Measurements from ENCODE around the gene CEMIP.

DNA sequence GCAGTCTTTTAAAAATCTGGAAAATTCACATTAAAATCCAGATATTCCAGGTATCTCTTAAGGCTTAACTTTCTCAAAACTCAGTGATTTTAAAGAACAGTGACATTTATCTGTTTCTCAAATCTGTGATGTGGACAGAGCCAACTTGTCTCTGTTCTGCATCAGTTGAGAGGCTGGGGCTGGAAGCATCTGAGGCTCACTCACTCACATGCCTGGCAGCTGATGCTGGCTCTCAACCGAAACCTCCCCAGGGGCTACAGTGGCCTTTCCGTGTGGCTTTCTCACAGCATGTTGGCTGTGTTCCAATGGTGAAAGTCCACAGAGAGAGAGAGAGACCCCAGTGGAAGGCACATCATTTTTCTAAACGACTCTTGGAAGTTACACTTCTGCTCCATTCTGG lies 53.5 kb downstream of the CEMIP start:
- no peak for TF ChIP-seq POLR2A (IDR thresholded peaks at IDR 0.05; ENCODE audit: borderline replicate concordance, extremely low read depth, insufficient read depth, insufficient read length)
- TF ChIP-seq, protein P1, sequence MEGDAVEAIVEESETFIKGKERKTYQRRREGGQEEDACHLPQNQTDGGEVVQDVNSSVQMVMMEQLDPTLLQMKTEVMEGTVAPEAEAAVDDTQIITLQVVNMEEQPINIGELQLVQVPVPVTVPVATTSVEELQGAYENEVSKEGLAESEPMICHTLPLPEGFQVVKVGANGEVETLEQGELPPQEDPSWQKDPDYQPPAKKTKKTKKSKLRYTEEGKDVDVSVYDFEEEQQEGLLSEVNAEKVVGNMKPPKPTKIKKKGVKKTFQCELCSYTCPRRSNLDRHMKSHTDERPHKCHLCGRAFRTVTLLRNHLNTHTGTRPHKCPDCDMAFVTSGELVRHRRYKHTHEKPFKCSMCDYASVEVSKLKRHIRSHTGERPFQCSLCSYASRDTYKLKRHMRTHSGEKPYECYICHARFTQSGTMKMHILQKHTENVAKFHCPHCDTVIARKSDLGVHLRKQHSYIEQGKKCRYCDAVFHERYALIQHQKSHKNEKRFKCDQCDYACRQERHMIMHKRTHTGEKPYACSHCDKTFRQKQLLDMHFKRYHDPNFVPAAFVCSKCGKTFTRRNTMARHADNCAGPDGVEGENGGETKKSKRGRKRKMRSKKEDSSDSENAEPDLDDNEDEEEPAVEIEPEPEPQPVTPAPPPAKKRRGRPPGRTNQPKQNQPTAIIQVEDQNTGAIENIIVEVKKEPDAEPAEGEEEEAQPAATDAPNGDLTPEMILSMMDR (IDR thresholded peaks at IDR 0.05 in 2 of 3, conservative IDR thresholded peaks at IDR 0.05 in 1 of 3; ENCODE audit: borderline replicate concordance in 1 of 3, insufficient read depth in 1 of 3, low read depth in 2 of 3, low read length in 2 of 3), result no peak
- TF ChIP-seq RAD21 (IDR thresholded peaks at IDR 0.05; ENCODE audit: low read depth), result no peak
- no peak for TF ChIP-seq ZFX (IDR thresholded peaks at IDR 0.05)
- no peak for TF ChIP-seq EGR1 (IDR thresholded peaks at IDR 0.05; ENCODE audit: low read depth)
- TF ChIP-seq EZH2 (IDR thresholded peaks at IDR 0.05), result no peak
- TF ChIP-seq, protein P2, sequence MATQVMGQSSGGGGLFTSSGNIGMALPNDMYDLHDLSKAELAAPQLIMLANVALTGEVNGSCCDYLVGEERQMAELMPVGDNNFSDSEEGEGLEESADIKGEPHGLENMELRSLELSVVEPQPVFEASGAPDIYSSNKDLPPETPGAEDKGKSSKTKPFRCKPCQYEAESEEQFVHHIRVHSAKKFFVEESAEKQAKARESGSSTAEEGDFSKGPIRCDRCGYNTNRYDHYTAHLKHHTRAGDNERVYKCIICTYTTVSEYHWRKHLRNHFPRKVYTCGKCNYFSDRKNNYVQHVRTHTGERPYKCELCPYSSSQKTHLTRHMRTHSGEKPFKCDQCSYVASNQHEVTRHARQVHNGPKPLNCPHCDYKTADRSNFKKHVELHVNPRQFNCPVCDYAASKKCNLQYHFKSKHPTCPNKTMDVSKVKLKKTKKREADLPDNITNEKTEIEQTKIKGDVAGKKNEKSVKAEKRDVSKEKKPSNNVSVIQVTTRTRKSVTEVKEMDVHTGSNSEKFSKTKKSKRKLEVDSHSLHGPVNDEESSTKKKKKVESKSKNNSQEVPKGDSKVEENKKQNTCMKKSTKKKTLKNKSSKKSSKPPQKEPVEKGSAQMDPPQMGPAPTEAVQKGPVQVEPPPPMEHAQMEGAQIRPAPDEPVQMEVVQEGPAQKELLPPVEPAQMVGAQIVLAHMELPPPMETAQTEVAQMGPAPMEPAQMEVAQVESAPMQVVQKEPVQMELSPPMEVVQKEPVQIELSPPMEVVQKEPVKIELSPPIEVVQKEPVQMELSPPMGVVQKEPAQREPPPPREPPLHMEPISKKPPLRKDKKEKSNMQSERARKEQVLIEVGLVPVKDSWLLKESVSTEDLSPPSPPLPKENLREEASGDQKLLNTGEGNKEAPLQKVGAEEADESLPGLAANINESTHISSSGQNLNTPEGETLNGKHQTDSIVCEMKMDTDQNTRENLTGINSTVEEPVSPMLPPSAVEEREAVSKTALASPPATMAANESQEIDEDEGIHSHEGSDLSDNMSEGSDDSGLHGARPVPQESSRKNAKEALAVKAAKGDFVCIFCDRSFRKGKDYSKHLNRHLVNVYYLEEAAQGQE (IDR thresholded peaks at IDR 0.05; ENCODE audit: low read depth), result no peak
- TF ChIP-seq YY1 (IDR thresholded peaks at IDR 0.05; ENCODE audit: extremely low read depth, insufficient replicate concordance, low read depth, low read length), result no peak
- TF ChIP-seq ELF1 (IDR thresholded peaks at IDR 0.05; ENCODE audit: borderline replicate concordance, low read depth), result no peak
- TF ChIP-seq, protein P3, sequence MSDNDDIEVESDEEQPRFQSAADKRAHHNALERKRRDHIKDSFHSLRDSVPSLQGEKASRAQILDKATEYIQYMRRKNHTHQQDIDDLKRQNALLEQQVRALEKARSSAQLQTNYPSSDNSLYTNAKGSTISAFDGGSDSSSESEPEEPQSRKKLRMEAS (IDR thresholded peaks at IDR 0.05), result no peak
- TF ChIP-seq POLR2AphosphoS5 (IDR thresholded peaks at IDR 0.05; ENCODE audit: low read depth, low read length), result no peak
- TF ChIP-seq SIN3A (IDR thresholded peaks at IDR 0.05; ENCODE audit: low read depth), result no peak
- TF ChIP-seq JUND (IDR thresholded peaks at IDR 0.05), result no peak
- TF ChIP-seq, protein P4, sequence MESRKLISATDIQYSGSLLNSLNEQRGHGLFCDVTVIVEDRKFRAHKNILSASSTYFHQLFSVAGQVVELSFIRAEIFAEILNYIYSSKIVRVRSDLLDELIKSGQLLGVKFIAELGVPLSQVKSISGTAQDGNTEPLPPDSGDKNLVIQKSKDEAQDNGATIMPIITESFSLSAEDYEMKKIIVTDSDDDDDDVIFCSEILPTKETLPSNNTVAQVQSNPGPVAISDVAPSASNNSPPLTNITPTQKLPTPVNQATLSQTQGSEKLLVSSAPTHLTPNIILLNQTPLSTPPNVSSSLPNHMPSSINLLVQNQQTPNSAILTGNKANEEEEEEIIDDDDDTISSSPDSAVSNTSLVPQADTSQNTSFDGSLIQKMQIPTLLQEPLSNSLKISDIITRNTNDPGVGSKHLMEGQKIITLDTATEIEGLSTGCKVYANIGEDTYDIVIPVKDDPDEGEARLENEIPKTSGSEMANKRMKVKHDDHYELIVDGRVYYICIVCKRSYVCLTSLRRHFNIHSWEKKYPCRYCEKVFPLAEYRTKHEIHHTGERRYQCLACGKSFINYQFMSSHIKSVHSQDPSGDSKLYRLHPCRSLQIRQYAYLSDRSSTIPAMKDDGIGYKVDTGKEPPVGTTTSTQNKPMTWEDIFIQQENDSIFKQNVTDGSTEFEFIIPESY (IDR thresholded peaks at IDR 0.05; ENCODE audit: extremely low read depth, insufficient replicate concordance, low read length), result no peak

Data from HCT116 (cell line).